ENCODE data around the gene RPTOR. TPM values are rescaled to one million over a fixed set of nuclear protein-coding genes. Genes with fewer than 3 reads are reported as not detected.

The RPTOR gene
- total RNA-seq, 1 experiment from 2014 or later: 58.0 TPM

- no peak overlapping the region for H3K4me3 ChIP-seq (ENCODE audit: low read depth in 2 of 2, low read length in 2 of 2)
- BruUV-seq (replicated peaks): no TSS peak
- TF ChIP-seq SIN3A (IDR thresholded peaks at IDR 0.05; ENCODE audit: borderline replicate concordance, insufficient read depth, low read depth, low read length): no peak
- no peak for TF ChIP-seq POLR2AphosphoS5 (IDR thresholded peaks at IDR 0.05; ENCODE audit: low read depth, low read length)
- TF ChIP-seq REST (IDR thresholded peaks at IDR 0.05; ENCODE audit: insufficient read depth in 1 of 2, low read depth in 2 of 2, low read length in 1 of 2): no peak
- no peak for TF ChIP-seq CTCF (IDR thresholded peaks at IDR 0.05)
- no peak for TF ChIP-seq TCF7L2 (IDR thresholded peaks at IDR 0.05; ENCODE audit: low read depth, low read length)
- no peaks in the 10 kb centered on the region for H3K27me3 ChIP-seq (ENCODE audit: control insufficient read depth, insufficient read depth, low read length)
- DNase-seq (ENCODE audit: low read depth, low spot score) (no peak), ATAC-seq (no peak)
- no peaks in the 10 kb centered on the region for H3K36me3 ChIP-seq (ENCODE audit: control insufficient read depth, insufficient read depth, low read length)
- POLR2A ChIA-PET: no interaction called here
- no peaks in the 10 kb centered on the region; the same call in 1 of the 2 replicates for H3K4me1 ChIP-seq (ENCODE audit: control insufficient read depth, insufficient read depth, low read length)
- in situ Hi-C loops (cut with HindIII; ENCODE audit: low pct_unique_long_range_greater_than_20kb, low sequenced_read_pairs) (no loop called here), intact Hi-C loops (cut with micrococcal nuclease; ENCODE audit: unreplicated experiment) (no loop called here)
- H3K27ac ChIP-seq (ENCODE audit: low read length): no peak overlapping the region
- CTCF ChIA-PET: no interaction called here
- H3K9me3 ChIP-seq (ENCODE audit: control insufficient read depth, insufficient read depth, low read depth, low read length): no peaks in the 10 kb centered on the region
Measured at GRCh38 chr17:80729016-80729415, 184.4 kb downstream of the RPTOR start.

GRCh38 chr17:80729761-80730160, 185.1 kb downstream of the RPTOR start:
- Histone ChIP-seq H3K27ac (ENCODE audit: low read length) (no peak overlapping the region), H3K36me3 (ENCODE audit: control insufficient read depth, insufficient read depth, low read length) (no peaks in the 10 kb centered on the region), H3K27me3 (ENCODE audit: control insufficient read depth, insufficient read depth, low read length) (no peaks in the 10 kb centered on the region), H3K9me3 (ENCODE audit: control insufficient read depth, insufficient read depth, low read depth, low read length) (no peaks in the 10 kb centered on the region), H3K4me1 (ENCODE audit: control insufficient read depth, insufficient read depth, low read length) (no peaks in the 10 kb centered on the region; the same call in 1 of the 2 replicates), H3K4me3 (ENCODE audit: low read depth in 2 of 2, low read length in 2 of 2) (no peak overlapping the region)
- ATAC-seq: no peak
- ChIA-PET CTCF (no interaction called here), POLR2A (no interaction called here)
- no peak for DNase-seq (ENCODE audit: low read depth, low spot score)
- in situ Hi-C loops (cut with HindIII; ENCODE audit: low pct_unique_long_range_greater_than_20kb, low sequenced_read_pairs): no loop called here
- no peak for TF ChIP-seq TCF7L2 (IDR thresholded peaks at IDR 0.05; ENCODE audit: low read depth, low read length)
- no peak for TF ChIP-seq CTCF (IDR thresholded peaks at IDR 0.05)
- TF ChIP-seq REST (IDR thresholded peaks at IDR 0.05; ENCODE audit: insufficient read depth in 1 of 2, low read depth in 2 of 2, low read length in 1 of 2): no peak
- TF ChIP-seq SIN3A (IDR thresholded peaks at IDR 0.05; ENCODE audit: borderline replicate concordance, insufficient read depth, low read depth, low read length): no peak
- TF ChIP-seq POLR2AphosphoS5 (IDR thresholded peaks at IDR 0.05; ENCODE audit: low read depth, low read length): no peak
- BruUV-seq (replicated peaks): no TSS peak
- intact Hi-C loops (cut with micrococcal nuclease; ENCODE audit: unreplicated experiment): no loop called here
